Parietal lobe (tissue), 2 donors: ENCODE data around the gene CA5A. TPM values are rescaled to one million over a fixed set of nuclear protein-coding genes. Genes with fewer than 3 reads are reported as not detected.

Experiments used
- small RNA-seq: library from RNA; depleted of rRNA; stranded (forward); fragments of <200 nt; gene quantifications from one replicate; pipeline ENCODE3, GENCODE V24; 2014; ENCODE audit warnings: low replicate concordance
- total RNA-seq: library from RNA; depleted of rRNA; stranded (reverse); fragments of >200 nt; gene quantifications from one replicate; pipeline ENCODE4 v1.2.3, GENCODE V29; 2014

CA5A gene
- total RNA-seq: not detected

GRCh38 chr16:87936375-87937230 lies at the start of gene CA5A:
TSS of gene CA5A (minus strand) at chr16:87936529. CDS start at chr16:87936450, 79 bp downstream.

DNA sequence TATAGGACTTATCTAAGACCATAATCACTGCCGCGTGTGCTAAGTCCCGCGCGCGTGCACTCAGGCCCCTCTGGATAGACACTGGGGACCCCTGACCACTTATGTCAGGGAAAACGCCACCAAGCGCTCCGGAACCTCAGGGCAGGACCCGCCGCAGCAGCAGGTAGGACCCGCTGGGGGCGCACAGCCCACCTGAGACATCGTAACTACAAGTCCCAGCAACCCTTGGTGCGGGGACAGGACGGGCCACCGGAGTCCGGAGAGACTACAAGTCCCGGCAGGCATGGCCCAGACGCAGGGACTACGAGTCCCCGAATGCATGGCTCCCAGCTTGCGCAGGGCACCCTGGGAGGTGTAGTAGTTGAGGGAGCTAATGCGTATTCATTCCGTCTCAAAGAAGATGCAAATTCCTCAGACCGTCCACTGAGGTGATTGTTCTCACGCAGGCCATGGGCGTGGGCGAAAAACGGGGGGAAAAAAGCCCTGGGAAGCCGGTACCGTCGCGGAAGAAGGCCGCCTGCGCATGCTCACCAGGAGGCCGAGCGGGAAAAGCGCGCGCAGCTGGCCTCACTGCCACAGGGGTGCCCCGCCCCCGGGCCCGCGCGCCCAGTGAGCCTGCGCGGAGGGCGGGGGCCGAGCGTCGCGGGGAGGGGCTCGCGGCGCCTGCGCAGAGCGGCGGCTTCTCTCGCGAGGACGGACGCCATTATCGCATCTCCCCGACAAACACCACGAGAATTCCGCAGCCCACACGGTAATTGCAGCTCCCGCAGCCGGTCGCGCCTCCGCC lies 14.6 kb upstream of the CA5A start, which contains the start of gene BANP:
TSS of gene BANP (plus strand) at position 670 of the 787 bp plus-strand sequence. CDS start 23,682 bp downstream, outside the sequence.

DNA sequence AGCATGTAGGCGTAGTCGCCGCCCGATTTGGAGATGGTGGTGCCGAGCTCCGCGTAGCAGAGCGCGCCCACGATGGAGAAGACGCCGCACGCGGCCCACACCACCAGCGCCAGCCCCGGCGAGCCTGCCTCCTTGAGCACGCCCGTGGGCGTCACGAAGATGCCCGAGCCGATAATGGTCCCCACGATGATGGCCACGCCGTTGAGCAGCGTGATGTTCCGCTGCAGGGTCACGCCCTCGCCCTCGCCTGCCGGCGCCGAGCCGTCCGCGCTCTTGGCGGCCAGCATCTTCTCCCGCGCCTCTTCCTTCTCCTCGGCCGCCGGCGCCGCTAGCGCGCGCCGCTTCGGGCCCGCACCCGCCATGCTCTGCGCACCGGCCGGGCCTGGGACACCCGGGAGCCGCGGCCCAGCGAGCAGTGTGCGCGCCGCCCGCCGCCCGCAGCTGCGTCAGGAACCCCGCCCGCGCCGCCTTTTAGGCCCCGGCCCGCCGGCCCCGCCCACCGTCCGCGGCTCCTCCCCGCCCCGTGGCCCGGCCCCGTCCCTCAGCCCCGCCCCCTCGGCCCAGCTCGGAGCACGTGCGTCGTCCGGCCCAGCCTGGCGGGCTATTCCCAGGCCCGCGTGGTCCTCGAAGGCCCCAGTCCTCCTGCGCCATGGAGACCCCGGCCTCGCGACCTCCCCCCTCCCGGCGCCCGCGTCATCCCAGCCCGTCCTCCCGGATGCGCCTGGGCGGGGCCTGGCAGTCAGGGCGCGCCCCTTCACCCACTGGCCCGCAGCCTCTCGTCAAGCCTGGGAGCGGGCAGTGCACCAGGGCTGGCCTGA lies 67.1 kb downstream of the CA5A start, which contains the start of gene SLC7A5:
TSS of gene SLC7A5 (minus strand) at position 447 of the 818 bp plus-strand sequence. CDS start at position 362, 85 bp downstream.

Small RNA genes lying within 50 kb of the gene (small RNA-seq; reads per million reads assigned to genes)
- gene AC127455.1: not detected

Other genes with a start within 250 kb of the CA5A start
- 59.8 TPM for gene KLHDC4, start 170.5 kb downstream of the CA5A start, total RNA-seq
- 26.0 TPM for gene SLC7A5, start 67.0 kb downstream of the CA5A start, total RNA-seq
- 49.5 TPM for gene BANP, start 14.9 kb upstream of the CA5A start, total RNA-seq